A673 (cell line): ENCODE data around the gene TMEM9B. TPM values are rescaled to one million over a fixed set of nuclear protein-coding genes. Genes with fewer than 3 reads are reported as not detected.
"Not testable (repeated sequence)": the region's sequence is repeated elsewhere in the genome, so short reads cannot be mapped to it uniquely, and the experiment has no call there.

Experiments used
- BruUV-seq: library from RNA; stranded (reverse); fragments of 400-500 nt; replicated peaks from 2 replicates; lab custom pipeline; 2021; lab: Mats Ljungman, UMichigan
- CTCF ChIA-PET: fragments of 300-600 bp; sonication (Branson Sonifier 250); formaldehyde crosslinking; loops from one replicate; lab custom pipeline; 2022; ENCODE audit warnings: antibody characterized with exemption; lab: Charles Lee
- POLR2A ChIA-PET: fragments of 300-600 bp; sonication (Branson Sonifier 250); formaldehyde crosslinking; loops from one replicate; lab custom pipeline; 2022; ENCODE audit warnings: antibody characterized with exemption; ENCODE audit not compliant: low non-redundant PET; lab: Charles Lee
- DNase-seq: peaks from one replicate; pipeline ENCODE4 v3.0.0-alpha.2; 2015; ENCODE audit warnings: low spot score
- H3K27ac ChIP-seq: fragments of 200-600 bp; sonication (generic); 2 replicates; pipeline ENCODE4 v1.5.1; 2016; ENCODE audit warnings: mixed run types, low read depth, mild to moderate bottlenecking, mixed read lengths, antibody characterized with exemption, low read length; ENCODE audit not compliant: poor library complexity, severe bottlenecking
- H3K27me3 ChIP-seq: fragments of 200-600 bp; sonication (generic); replicated peaks from 2 replicates; pipeline ENCODE4 v1.6.1; 2017; ENCODE audit warnings: mixed run types, low read depth, mild to moderate bottlenecking, mixed read lengths, antibody characterized with exemption, low read length; ENCODE audit not compliant: insufficient read depth, poor library complexity
- H3K36me3 ChIP-seq: fragments of 200-600 bp; sonication (generic); 2 replicates; pipeline ENCODE4 v1.6.1; 2016; ENCODE audit warnings: mixed run types, mild to moderate bottlenecking, mixed read lengths, antibody characterized with exemption, low read length; ENCODE audit not compliant: insufficient read depth, poor library complexity, severe bottlenecking
- H3K4me1 ChIP-seq: fragments of 200-600 bp; sonication (generic); 2 replicates; pipeline ENCODE4 v1.6.1; 2017; ENCODE audit warnings: mixed run types, mild to moderate bottlenecking, mixed read lengths, antibody characterized with exemption, low read length; ENCODE audit not compliant: insufficient read depth, poor library complexity, severe bottlenecking
- H3K4me3 ChIP-seq: fragments of 200-600 bp; sonication (generic); 2 replicates; pipeline ENCODE4 v1.5.1; 2016; ENCODE audit warnings: low read depth, mixed run types, mild to moderate bottlenecking, mixed read lengths, low read length; ENCODE audit not compliant: poor library complexity, severe bottlenecking
- H3K9me3 ChIP-seq: fragments of 200-600 bp; sonication (generic); 2 replicates; pipeline ENCODE4 v1.6.1; 2016; ENCODE audit warnings: mixed run types, low read depth, mild to moderate bottlenecking, mixed read lengths, antibody characterized with exemption, low read length; ENCODE audit not compliant: poor library complexity, severe bottlenecking
- EZH2 ChIP-seq: fragments of 200-600 bp; sonication (generic); IDR thresholded peaks from 2 replicates; pipeline ENCODE4 v1.6.1; 2017; ENCODE audit warnings: borderline replicate concordance, low read depth, mild to moderate bottlenecking, mixed read lengths, antibody characterized with exemption, low read length; ENCODE audit not compliant: poor library complexity, severe bottlenecking
- intact Hi-C: fragments of 100-400 bp; cut with micrococcal nuclease; formaldehyde crosslinking; loops from one replicate; pipeline ENCODE4 v1.10.0; 2022; ENCODE audit not compliant: unreplicated experiment
- total RNA-seq: library from RNA; stranded (reverse); gene quantifications from 2 replicates; pipeline ENCODE4 v1.2.3, GENCODE V29; 2021
- TF ChIP-seq, protein P1 (sequence below): fragments of 300-800, 200-600 bp; sonication (generic); conservative IDR thresholded peaks from 2 replicates; pipeline ENCODE4 v1.5.1; 2017; ENCODE audit warnings: low read depth, mild to moderate bottlenecking, antibody characterized with exemption, low read length, moderate library complexity, mixed read lengths

Gene TMEM9B
- total RNA-seq, 1 experiment from 2014 or later, result 11.3 TPM

GRCh38 chr11:8941341-8942103, 22.7 kb downstream of the TMEM9B start:
- no TSS peak for BruUV-seq
- no peak overlapping the region for H3K4me3 ChIP-seq
- DNase-seq, result no peak
- ChIA-PET POLR2A (no interaction called here), CTCF (no interaction called here)
- TF ChIP-seq, protein P1, sequence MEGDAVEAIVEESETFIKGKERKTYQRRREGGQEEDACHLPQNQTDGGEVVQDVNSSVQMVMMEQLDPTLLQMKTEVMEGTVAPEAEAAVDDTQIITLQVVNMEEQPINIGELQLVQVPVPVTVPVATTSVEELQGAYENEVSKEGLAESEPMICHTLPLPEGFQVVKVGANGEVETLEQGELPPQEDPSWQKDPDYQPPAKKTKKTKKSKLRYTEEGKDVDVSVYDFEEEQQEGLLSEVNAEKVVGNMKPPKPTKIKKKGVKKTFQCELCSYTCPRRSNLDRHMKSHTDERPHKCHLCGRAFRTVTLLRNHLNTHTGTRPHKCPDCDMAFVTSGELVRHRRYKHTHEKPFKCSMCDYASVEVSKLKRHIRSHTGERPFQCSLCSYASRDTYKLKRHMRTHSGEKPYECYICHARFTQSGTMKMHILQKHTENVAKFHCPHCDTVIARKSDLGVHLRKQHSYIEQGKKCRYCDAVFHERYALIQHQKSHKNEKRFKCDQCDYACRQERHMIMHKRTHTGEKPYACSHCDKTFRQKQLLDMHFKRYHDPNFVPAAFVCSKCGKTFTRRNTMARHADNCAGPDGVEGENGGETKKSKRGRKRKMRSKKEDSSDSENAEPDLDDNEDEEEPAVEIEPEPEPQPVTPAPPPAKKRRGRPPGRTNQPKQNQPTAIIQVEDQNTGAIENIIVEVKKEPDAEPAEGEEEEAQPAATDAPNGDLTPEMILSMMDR, result no peak
- TF ChIP-seq EZH2, result no peak
- no peaks in the 10 kb centered on the region for H3K9me3 ChIP-seq
- H3K27me3 ChIP-seq, result no peaks in the 10 kb centered on the region
- no peaks in the 10 kb centered on the region for H3K36me3 ChIP-seq
- no peak overlapping the region for H3K27ac ChIP-seq
- H3K4me1 ChIP-seq, result no peaks in the 10 kb centered on the region
- intact Hi-C loops, result no loop called here

- BruUV-seq, result no TSS peak
- Histone ChIP-seq H3K9me3 (no peaks in the 10 kb centered on the region), H3K4me1 (peaks cover 7% of the 10 kb centered on the region), H3K27ac (no peak overlapping the region), H3K4me3 (no peak overlapping the region), H3K36me3 (no peaks in the 10 kb centered on the region), H3K27me3 (no peaks in the 10 kb centered on the region)
- intact Hi-C loops, result no loop called here
- TF ChIP-seq, protein P1, result no peak
- TF ChIP-seq EZH2, result no peak
- DNase-seq, result no peak
- CTCF ChIA-PET, result no interaction called here
- POLR2A ChIA-PET, result no interaction called here
Observed at GRCh38 chr11:8937659-8938058, 26.6 kb downstream of the TMEM9B start.

DNA sequence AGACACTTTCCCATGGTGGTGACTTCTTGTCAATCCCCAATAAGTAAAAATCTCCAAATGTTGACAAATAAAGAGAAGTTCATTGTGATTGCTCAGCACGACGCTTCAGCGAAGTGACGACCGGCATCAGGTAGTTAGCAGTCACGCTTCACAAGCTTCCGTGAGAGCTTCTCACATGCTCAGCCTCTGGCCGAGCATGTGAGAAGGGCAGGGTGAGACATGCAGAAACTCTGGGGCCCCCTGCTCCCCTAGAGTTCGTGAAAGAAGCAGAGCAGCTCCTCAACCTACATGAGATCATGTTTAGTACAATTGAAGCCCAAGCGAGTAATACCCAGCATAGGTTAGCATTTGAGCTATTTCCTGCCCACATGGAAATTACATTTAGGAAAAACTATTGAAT, 27.1 kb downstream of the TMEM9B start:
- BruUV-seq, result no TSS peak
- Histone ChIP-seq H3K4me1 (peaks cover 7% of the 10 kb centered on the region), H3K4me3 (no peak overlapping the region), H3K27me3 (no peaks in the 10 kb centered on the region), H3K27ac (no peak overlapping the region), H3K36me3 (no peaks in the 10 kb centered on the region), H3K9me3 (no peaks in the 10 kb centered on the region)
- DNase-seq, result no peak
- intact Hi-C loops, result no loop called here
- POLR2A ChIA-PET, result no interaction called here
- no peak for TF ChIP-seq EZH2
- TF ChIP-seq, protein P1, result no peak
- CTCF ChIA-PET, result no interaction called here

DNA sequence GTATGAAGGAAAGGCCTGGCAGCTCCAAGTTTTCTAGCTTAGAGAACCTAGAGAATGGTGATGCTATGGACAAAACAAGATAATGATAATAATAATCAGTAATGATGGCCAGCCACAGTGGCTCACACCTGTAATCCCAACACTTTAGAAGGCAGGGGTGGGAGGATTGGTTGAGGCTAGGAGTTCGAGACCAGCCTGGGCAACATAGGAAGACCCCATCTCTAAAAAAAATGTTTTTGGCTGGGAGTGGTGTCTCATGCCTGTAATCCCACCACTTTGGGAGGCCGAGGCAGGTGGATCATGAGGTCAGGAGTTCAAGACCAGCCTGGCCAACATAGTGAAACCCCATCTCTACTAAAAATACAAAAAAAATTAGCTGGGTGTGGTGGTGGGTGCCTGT, 28.5 kb downstream of the TMEM9B start:
- DNase-seq, H3K36me3 ChIP-seq, H3K9me3 ChIP-seq, POLR2A ChIA-PET, H3K27me3 ChIP-seq, H3K27ac ChIP-seq, H3K4me1 ChIP-seq, intact Hi-C loops, H3K4me3 ChIP-seq, BruUV-seq: not testable (repeated sequence)
- CTCF ChIA-PET, result interaction anchor here (0.6 kb wide), 1 partner anchor 24 kb away, joined by 7 read pairs; no protein-coding TSS in a partner anchor
